T-helper 22 cell (primary cell): ENCODE measurements around the gene HUNK.

Experiments used
- DNase-seq: peaks from one replicate; pipeline ENCODE4 v3.0.0-alpha.2; 2020; ENCODE audit warnings: low read depth

Gene HUNK

DNA sequence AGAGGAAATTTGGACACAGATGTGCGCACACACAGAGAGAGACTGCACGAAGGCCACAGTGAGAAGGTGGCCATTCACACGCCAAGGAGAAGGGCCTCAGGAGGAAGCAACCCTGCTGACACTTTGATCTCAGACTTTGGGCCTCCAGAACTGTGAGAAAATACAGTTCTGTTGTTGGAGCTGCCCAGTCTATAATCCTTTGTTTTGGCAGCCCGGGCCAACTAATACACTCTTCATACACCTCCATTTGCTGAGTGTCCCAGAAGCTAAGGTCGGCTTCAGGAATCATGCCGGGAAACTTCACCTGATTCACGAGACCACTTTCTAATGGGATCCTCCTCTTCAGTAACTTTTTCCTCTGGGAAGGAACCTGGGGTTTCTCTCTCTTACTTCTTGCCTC, 23.2 kb downstream of the HUNK start:
- no peak for DNase-seq

DNA sequence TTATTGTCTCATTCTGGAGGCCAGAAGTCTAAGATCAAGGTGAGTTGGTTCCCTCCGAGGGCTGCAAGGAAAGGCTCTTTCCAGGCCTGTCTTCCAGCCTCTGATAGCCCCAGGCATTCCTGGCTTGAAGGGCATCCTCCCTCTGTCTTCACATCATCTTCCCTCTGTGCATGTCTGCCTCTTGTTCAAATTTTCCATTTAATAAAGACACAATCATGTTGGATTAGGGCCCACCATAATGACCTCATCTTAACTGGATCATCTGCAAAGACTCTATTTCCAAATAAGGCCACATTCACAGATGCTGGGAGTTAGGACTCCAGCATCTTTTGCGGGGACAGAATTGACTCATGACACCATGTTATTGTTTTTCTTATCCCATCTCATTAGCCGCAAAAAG, 24.5 kb downstream of the HUNK start:
- DNase-seq, result no peak

- DNase-seq, result no peak
Measured at GRCh38 chr21:31898933-31899630, 26.3 kb downstream of the HUNK start.

DNA sequence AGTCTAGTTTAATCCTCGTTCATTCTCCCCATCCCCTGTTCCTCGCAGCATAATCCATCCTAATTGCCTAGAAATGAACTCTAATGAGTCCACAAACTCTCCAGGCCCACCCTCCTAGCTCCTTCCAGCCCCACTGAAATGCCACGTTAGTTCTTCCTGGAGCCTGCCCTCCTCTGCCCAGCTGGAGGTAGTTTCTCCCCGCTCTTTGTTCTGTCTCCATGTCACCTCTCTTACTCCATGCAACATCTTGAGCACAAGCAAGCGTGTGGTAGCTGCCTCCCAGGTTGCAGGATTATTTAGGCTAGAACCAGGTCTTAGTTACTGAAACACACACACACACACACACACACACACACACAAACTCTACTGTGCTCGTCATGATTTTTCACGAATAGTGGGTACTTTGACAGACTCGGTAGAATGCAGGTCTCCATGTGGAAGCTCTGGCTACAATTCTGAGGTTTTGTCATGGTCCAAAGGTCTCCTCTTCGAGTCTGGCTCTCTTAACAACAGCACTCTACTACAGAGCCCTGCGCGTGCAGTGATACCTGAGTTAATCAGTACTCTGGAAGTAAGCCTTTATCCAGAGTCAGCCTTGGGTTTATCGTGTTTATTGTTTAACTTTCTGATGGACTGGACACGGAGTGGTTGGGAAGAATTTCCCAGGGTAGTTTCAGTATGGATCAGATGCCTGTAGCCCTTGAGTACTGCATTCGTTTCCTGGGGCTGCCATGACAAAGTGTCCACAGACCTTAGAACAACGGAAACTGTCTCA, 27.5 kb downstream of the HUNK start:
- no peak for DNase-seq

DNA sequence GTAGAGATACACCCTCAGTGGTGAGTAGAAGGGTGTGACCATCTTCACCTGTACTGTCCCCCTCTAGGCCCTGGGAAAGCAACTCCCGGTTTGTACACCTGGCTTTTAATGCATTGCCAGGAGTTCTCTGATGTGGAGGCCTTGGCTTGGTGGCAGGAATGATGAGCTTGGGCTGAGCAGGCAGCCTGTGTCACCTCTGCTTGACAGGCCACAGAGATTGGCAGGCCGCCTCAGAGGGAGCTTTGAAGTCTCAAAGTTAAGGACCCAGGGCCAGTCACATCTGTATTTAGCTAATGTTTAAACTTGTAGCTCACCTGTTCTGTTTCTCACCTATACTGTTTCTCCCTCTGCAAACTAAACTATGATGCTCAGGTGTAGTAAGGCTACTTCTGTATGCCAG, 28.5 kb downstream of the HUNK start:
- DNase-seq, result no peak

GRCh38 chr21:31902438-31902837, 29.6 kb downstream of the HUNK start:
- no peak for DNase-seq

DNA sequence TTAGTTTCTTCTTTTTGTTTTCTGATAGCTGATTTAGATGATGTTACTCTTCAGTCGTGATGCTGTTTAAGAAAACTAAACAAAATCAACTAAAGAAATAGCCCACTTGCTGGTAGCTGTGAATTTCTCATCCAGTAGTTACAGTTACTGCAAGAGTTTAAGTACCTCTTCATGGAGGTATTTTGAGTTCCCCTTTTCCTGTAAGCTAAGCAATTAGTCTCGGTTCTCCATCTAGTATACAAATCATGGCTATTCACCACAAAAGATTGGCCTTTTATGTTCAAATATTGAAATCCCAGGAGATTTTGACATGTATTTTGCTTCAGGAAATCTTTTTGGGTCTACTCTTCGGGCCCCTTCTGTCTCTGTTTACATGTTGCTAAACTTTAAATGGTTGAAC, 31.1 kb downstream of the HUNK start:
- no peak for DNase-seq

- DNase-seq, result no peak
Measured at GRCh38 chr21:31905503-31906451, 33.0 kb downstream of the HUNK start.

DNA sequence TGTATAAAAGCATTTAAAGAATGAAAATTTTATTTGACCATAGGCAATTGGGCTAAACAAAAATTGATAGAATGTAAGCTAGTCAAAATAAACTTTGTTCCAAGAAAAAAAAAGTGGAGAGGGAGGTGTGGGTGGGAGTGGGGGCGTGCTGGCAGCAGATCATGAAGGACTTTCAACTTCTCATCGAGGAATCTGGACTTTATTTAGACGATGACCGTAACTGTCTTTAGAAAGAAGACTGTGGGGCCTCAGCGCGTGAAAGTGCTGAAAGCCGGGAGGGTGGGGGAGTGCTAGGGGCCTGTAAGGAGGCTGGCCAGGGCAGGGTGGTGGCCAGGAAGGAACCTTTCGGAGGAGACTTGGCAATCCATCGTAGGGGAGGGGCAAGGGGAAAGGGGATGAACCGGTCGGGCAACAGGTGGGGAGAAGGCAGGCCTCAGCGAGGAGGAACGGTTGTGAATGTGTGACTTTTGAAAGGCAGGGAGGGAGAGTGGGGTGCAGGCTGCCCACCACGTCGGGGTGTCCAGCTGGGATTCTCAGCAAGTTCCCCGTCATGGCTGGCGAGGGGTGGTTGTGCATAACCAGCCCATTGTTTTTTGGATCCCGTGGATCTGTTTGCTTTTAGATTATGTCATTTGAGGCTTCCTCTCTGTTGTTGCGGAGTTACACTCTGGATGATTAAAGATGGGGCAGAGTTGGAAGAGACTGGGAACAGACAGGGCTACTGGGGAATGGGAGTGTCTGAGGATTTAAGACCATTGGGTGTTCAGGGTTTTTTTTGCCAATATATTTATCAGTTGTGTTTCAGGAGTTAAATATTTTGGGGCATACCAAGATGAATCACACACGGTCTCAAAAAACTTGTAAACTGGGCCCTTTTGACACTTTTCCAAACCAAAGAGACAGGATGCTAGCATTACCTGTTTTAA, 35.5 kb downstream of the HUNK start:
- DNase-seq, result no peak

- no peak for DNase-seq
Measured at GRCh38 chr21:31909153-31910073, 36.6 kb downstream of the HUNK start.

DNA sequence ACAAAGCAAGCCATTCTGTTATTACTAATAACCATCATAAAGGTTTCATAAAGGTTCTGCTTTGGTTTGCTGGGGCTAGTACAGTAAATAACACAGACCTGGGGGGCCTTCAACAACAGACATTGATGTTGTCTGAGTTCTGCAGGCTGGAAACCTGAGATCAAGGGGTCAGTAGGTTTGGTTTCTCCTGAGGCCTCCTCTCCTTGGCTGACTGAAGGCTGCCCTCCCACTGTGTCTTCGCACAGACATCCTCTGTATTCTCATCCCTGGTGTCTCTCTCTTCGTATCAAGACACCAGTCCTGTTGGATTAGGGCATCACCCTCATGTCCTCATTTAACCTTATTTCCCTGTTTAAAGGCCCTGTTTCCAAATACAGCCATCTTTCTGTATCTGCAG, 37.3 kb downstream of the HUNK start:
- no peak for DNase-seq

GRCh38 chr21:31911138-31911907, 38.5 kb downstream of the HUNK start:
- no peak for DNase-seq

DNA sequence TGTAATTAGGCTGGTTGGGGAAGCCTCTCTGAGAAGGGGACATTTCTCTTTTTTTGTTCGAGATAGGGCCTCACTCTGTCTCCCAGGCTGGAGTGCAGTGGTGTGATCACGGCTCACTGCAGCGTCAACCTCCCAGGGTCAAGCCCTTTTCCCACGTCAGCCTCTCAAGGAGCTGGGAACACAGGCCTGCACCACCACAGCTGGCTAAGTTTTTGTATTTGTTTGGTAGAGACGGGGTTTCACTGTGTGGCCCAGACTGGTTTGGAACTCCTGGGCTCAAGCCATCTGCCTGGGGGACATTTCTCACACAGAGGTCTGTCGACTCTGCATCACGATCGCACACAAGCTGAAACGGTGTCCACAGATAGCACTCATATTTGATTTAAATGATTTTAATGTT, 39.7 kb downstream of the HUNK start:
- DNase-seq, result no peak

DNA sequence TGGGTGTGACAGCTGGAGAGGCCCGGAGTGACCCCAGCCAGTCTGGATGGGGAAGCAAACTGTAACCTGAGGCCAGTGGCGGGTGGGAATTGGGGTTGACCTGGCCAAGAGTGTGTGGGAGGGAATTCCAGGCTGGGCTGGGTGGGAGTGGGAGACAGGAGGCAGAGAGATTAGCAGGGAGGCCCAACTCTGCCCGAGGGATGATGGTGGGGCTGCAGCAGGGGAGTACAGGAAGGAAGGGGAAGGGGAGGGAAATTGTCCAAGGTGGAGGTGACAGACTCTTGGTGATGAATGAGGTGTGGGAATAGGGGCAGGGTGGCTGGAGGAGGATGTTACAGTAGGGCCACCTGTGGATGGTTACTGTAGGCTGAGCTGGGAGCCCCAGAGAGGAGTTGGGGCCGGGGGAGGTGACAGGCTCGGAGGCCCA, 40.4 kb downstream of the HUNK start:
- DNase-seq, result no peak

DNA sequence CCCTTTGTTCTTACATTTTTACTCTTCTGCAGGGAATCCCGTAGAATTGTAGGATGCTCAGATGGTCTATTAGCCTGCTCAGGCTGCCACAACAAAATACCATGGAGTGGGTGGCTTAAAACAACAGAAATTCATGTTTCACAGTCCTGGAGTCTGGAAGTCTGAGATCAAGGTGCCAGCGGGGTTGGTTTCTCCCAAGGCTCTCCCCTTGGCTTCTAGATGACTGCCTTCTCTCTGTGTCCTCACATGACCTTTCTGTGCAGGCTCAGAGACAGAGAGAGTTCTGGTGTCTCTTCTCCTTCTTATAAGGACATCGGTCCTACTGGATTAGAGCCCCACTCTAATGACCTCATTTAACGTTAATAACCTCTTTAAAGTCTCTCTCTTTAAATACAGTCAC, 41.7 kb downstream of the HUNK start:
- DNase-seq, result no peak

DNA sequence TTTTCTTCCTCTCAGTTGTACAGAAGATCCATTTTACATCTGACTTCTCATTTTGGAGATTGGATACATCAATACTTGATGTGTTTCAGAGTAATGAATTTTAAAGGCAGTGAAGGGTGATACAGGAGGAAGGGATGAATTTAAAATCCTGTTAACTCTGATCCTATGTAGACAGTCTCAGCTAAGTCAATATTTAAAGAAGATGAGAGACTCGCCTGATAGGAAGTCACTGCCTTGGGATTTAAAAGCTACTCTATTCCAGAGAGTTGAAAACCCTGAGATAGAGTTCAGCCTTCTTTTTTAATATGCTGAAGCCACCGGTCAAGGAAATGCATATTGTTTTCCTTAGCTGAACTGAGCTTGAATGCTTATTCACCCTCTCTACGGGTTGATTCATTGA, 42.7 kb downstream of the HUNK start:
- DNase-seq, result no peak

DNA sequence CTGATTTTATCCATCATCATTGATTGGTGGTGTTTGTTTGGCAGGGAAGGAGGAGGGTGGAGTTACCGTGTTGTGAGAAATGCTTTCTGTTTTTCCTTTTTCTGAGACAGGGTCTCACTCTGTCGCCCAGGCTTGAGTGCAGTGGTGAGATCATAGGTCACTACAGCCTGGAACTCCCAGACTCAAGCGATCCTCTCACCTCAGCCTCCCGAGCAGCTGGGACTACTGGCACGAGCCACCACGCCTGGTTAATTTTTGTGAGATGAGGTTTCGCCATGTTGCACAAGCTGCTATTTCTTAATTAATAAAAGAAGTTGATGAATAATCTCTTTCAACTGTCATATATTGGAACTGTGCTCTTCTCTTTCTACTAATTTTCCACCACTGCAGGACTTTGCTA, 44.3 kb downstream of the HUNK start:
- no peak for DNase-seq

DNA sequence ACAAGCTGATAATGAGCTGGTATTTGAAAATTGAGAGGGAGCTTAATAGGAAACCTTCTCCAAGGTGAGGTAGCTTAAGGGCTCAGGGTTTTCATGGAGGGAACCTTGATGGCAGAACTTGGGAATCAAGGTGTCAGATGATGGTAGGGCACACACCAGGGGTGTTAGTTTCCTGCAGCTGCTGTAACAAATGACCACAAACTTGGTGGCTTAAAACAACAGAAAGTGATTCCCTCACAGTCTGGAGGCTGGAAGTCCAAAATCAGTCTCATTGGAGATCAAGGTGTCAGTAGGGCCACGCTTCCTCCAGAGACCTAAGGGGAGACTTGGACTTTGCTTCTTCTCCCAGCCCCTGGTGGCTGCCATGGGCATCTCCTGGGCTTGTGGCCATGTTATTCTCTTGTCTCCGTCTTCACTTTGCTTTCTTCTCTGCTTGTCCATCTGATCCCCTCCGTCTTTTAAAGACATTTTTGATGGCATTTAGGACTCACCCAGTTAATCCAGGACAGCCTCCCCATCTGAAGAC, 45.5 kb downstream of the HUNK start:
- no peak for DNase-seq

GRCh38 chr21:31920275-31920674, 47.5 kb downstream of the HUNK start:
- no peak for DNase-seq
